GM21825 (cell line): Measurements from ENCODE around the gene RPAIN.

Experiments used
- ATAC-seq: cut with Tn5 transposase; IDR thresholded peaks from one replicate; pipeline ENCODE4 v1.9.1; 2021; ENCODE audit warnings: mild to moderate bottlenecking, moderate library complexity; ENCODE audit not compliant: unreplicated experiment

The RPAIN gene

DNA sequence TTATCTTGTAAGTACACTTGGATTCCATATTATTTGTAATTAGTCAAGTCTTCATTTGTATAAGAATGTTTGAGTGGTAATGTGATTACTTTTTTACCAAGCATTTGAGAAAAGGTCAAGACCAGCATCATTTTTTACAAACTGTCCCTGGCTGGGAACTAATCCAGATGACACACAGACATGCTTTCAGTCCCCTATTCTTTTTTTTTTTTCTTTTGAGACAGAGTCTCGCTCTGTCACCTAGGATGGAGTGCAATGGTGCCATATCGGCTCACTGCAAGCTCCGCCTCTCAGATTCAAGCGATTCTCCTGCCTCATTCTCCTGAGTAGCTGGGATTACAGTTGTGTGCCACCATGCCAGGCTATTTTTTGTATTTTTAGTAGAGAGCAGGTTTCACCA lies 61.5 kb downstream of the RPAIN start:
- ATAC-seq = no peak
